Esophagus muscularis mucosa (tissue), 3 donors: Measurements from ENCODE around the gene SAMD10.

Experiments
- CTCF ChIP-seq, 3 experiments: fragments of 200-600 bp in 2 of 3; fragments of 450-650 bp in 1 of 3; sonication (generic) in 2 of 3; IDR thresholded peaks; one replicate each; pipeline ENCODE4 v1.5.1; 2017 to 2019; ENCODE audit warnings: antibody characterized with exemption in 3 of 3, mild to moderate bottlenecking in 2 of 3, moderate library complexity in 1 of 3
- POLR2A ChIP-seq: fragments of 450-650 bp; IDR thresholded peaks from one replicate; pipeline ENCODE4 v1.6.1; 2017; ENCODE audit warnings: antibody characterized with exemption, moderate library complexity, mild to moderate bottlenecking, low read depth

GRCh38 chr20:63972312-63973159 is 6.9 kb downstream of the SAMD10 start:
- TF ChIP-seq CTCF (IDR thresholded peaks at IDR 0.05), result no peak
- TF ChIP-seq POLR2A, result no peak
